Activated naive CD8-positive, alpha-beta T cell treated with anti-CD3 and anti-CD28 coated beads for 36 hours (primary cell): ENCODE data around the gene HOXC9. TPM values are rescaled to one million over a fixed set of nuclear protein-coding genes. Genes with fewer than 3 reads are reported as not detected.

Experiments
- DNase-seq: peaks from one replicate; pipeline ENCODE4 v3.0.0; 2021
- H3K27ac Mint-ChIP-seq: one replicate; pipeline ENCODE4 v1.8.0; 2022; ENCODE audit warnings: mild to moderate bottlenecking, moderate library complexity, mixed read lengths
- H3K27me3 Mint-ChIP-seq: one replicate; pipeline ENCODE4 v1.8.0; 2022; ENCODE audit warnings: mild to moderate bottlenecking, mixed read lengths
- H3K36me3 Mint-ChIP-seq: one replicate; pipeline ENCODE4 v1.8.0; 2021; ENCODE audit warnings: mild to moderate bottlenecking, mixed read lengths
- H3K4me1 Mint-ChIP-seq: one replicate; pipeline ENCODE4 v1.8.0; 2021; ENCODE audit warnings: mixed read lengths
- H3K4me3 Mint-ChIP-seq: one replicate; pipeline ENCODE4 v1.8.0; 2022; ENCODE audit warnings: mild to moderate bottlenecking, moderate library complexity, mixed read lengths
- H3K9me3 Mint-ChIP-seq: one replicate; pipeline ENCODE4 v1.8.0; 2022; ENCODE audit warnings: mixed read lengths
- total RNA-seq, 2 experiments: library from RNA; stranded (reverse); gene quantifications; one replicate each; pipeline ENCODE4 v1.2.3, GENCODE V29; 2021

HOXC9 gene
- total RNA-seq, 2 experiments from 2014 or later: not detected

- Mint-ChIP-seq H3K36me3 (peaks cover 6% of the 10 kb centered on the region), H3K9me3 (peaks cover 8% of the 10 kb centered on the region), H3K27me3 (peaks cover 96% of the 10 kb centered on the region), H3K4me3 (no peak overlapping the region), H3K4me1 (peaks cover 22% of the 10 kb centered on the region), H3K27ac (no peak overlapping the region)
- DNase-seq: no peak
Observed at GRCh38 chr12:53977596-53978445, 22.1 kb upstream of the HOXC9 start.

- Mint-ChIP-seq H3K4me3 (no peak overlapping the region), H3K36me3 (no peaks in the 10 kb centered on the region), H3K27me3 (peaks cover 98% of the 10 kb centered on the region), H3K4me1 (peaks cover 15% of the 10 kb centered on the region), H3K27ac (no peak overlapping the region), H3K9me3 (peaks cover 3% of the 10 kb centered on the region)
- no peak for DNase-seq
Observed at GRCh38 chr12:53978477-53979356, 21.2 kb upstream of the HOXC9 start.

GRCh38 chr12:53980104-53980801, 19.7 kb upstream of the HOXC9 start:
- H3K36me3 Mint-ChIP-seq: no peaks in the 10 kb centered on the region
- H3K4me3 Mint-ChIP-seq: no peak overlapping the region
- H3K27me3 Mint-ChIP-seq: peaks cover 97% of the 10 kb centered on the region
- H3K27ac Mint-ChIP-seq: no peak overlapping the region
- H3K9me3 Mint-ChIP-seq: peaks cover 3% of the 10 kb centered on the region
- no peak for DNase-seq
- H3K4me1 Mint-ChIP-seq: peaks cover 17% of the 10 kb centered on the region

- H3K4me1 Mint-ChIP-seq: peaks cover 17% of the 10 kb centered on the region
- H3K4me3 Mint-ChIP-seq: no peak overlapping the region
- no peak for DNase-seq
- peaks cover 97% of the 10 kb centered on the region for H3K27me3 Mint-ChIP-seq
- H3K27ac Mint-ChIP-seq: no peak overlapping the region
- no peaks in the 10 kb centered on the region for H3K9me3 Mint-ChIP-seq
- no peaks in the 10 kb centered on the region for H3K36me3 Mint-ChIP-seq
Observed at GRCh38 chr12:53980802-53981496, 19.0 kb upstream of the HOXC9 start.

GRCh38 chr12:53981634-53982565, 18.1 kb upstream of the HOXC9 start:
- Mint-ChIP-seq H3K27ac (no peak overlapping the region), H3K9me3 (no peaks in the 10 kb centered on the region), H3K36me3 (no peaks in the 10 kb centered on the region), H3K27me3 (peaks cover 97% of the 10 kb centered on the region), H3K4me3 (no peak overlapping the region), H3K4me1 (peaks cover 20% of the 10 kb centered on the region)
- DNase-seq: no peak

- Mint-ChIP-seq H3K27me3 (peaks cover 97% of the 10 kb centered on the region), H3K36me3 (no peaks in the 10 kb centered on the region), H3K27ac (no peak overlapping the region), H3K9me3 (no peaks in the 10 kb centered on the region), H3K4me3 (no peak overlapping the region), H3K4me1 (peaks cover 19% of the 10 kb centered on the region)
- DNase-seq: no peak
Observed at GRCh38 chr12:53982648-53983567, 17.1 kb upstream of the HOXC9 start.

- Mint-ChIP-seq H3K4me1 (peaks cover 16% of the 10 kb centered on the region), H3K27ac (no peak overlapping the region), H3K36me3 (no peaks in the 10 kb centered on the region), H3K9me3 (no peaks in the 10 kb centered on the region), H3K27me3 (peaks cover 97% of the 10 kb centered on the region), H3K4me3 (no peak overlapping the region)
- DNase-seq: no peak
Observed at GRCh38 chr12:53983568-53983949, 16.4 kb upstream of the HOXC9 start.

- H3K27ac Mint-ChIP-seq: no peak overlapping the region
- no peak for DNase-seq
- H3K9me3 Mint-ChIP-seq: no peaks in the 10 kb centered on the region
- peaks cover 97% of the 10 kb centered on the region for H3K27me3 Mint-ChIP-seq
- no peak overlapping the region for H3K4me3 Mint-ChIP-seq
- H3K36me3 Mint-ChIP-seq: no peaks in the 10 kb centered on the region
- H3K4me1 Mint-ChIP-seq: peaks cover 18% of the 10 kb centered on the region
Observed at GRCh38 chr12:53983950-53984572, 15.9 kb upstream of the HOXC9 start.

- Mint-ChIP-seq H3K36me3 (no peaks in the 10 kb centered on the region), H3K9me3 (no peaks in the 10 kb centered on the region), H3K27me3 (peaks cover 97% of the 10 kb centered on the region), H3K27ac (no peak within 1 kb of the TSS), H3K4me3 (peak within 1 kb of the TSS; percentile 25), H3K4me1 (peaks cover 27% of the 10 kb centered on the region)
- peak; percentile 84 for DNase-seq
Observed at GRCh38 chr12:53984901-53985691, 14.9 kb upstream of the HOXC9 start, which contains the start of gene HOXC10. Gene HOXC10 (plus strand): TSS chr12:53985146. CDS start chr12:53985260, 114 bp downstream.

- Mint-ChIP-seq H3K27ac (no peak overlapping the region), H3K27me3 (peaks cover 97% of the 10 kb centered on the region), H3K36me3 (no peaks in the 10 kb centered on the region), H3K9me3 (no peaks in the 10 kb centered on the region), H3K4me3 (peak overlapping the region; percentile 4), H3K4me1 (peaks cover 29% of the 10 kb centered on the region)
- DNase-seq: no peak
Observed at GRCh38 chr12:53985692-53985993, 14.3 kb upstream of the HOXC9 start.

GRCh38 chr12:53985994-53986685, 13.8 kb upstream of the HOXC9 start:
- Mint-ChIP-seq H3K4me3 (no peak overlapping the region), H3K27ac (no peak overlapping the region), H3K27me3 (peaks cover 97% of the 10 kb centered on the region), H3K36me3 (no peaks in the 10 kb centered on the region), H3K4me1 (peaks cover 29% of the 10 kb centered on the region), H3K9me3 (no peaks in the 10 kb centered on the region)
- DNase-seq: no peak
